Activated T-cell treated with anti-CD3 and anti-CD28 coated beads for 48 hours (primary cell): ENCODE measurements around the gene C20orf173.
A peak's percentile ranks its signal among the peaks of the same experiment; 100 is the strongest.

Experiments
- DNase-seq: peaks from one replicate; pipeline ENCODE4 v3.0.0-alpha.2; 2020; ENCODE audit warnings: low read depth

Gene C20orf173

GRCh38 chr20:35506872-35507638 is 22.4 kb downstream of the C20orf173 start:
- no peak for DNase-seq

GRCh38 chr20:35506179-35506578 is 23.3 kb downstream of the C20orf173 start:
- no peak for DNase-seq

- no peak for DNase-seq
These were observed 24.7 kb downstream of the C20orf173 start for GRCh38 chr20:35504751-35505150.

GRCh38 chr20:35503841-35504561 is 25.5 kb downstream of the C20orf173 start:
- no peak for DNase-seq

- DNase-seq, result no peak
These were observed 26.2 kb downstream of the C20orf173 start for GRCh38 chr20:35503281-35503680.

- DNase-seq, result no peak
These were observed 27.1 kb downstream of the C20orf173 start for GRCh38 chr20:35502352-35502751.

- no peak for DNase-seq
These were observed 30.2 kb downstream of the C20orf173 start for GRCh38 chr20:35499271-35499670.

- no peak for DNase-seq
These were observed 31.7 kb downstream of the C20orf173 start for GRCh38 chr20:35497780-35498189.

GRCh38 chr20:35497320-35497719 is 32.1 kb downstream of the C20orf173 start:
- DNase-seq, result no peak

GRCh38 chr20:35496481-35496880 is 33.0 kb downstream of the C20orf173 start:
- DNase-seq, result no peak

GRCh38 chr20:35492352-35492751 is 37.1 kb downstream of the C20orf173 start:
- no peak for DNase-seq

- DNase-seq, result no peak
These were observed 37.6 kb downstream of the C20orf173 start for GRCh38 chr20:35491823-35492222.

- DNase-seq, result peak; percentile 37
These were observed 38.7 kb downstream of the C20orf173 start for GRCh38 chr20:35490736-35491181.

GRCh38 chr20:35489717-35490116 is 39.7 kb downstream of the C20orf173 start:
- no peak for DNase-seq

- DNase-seq, result no peak
These were observed 42.0 kb downstream of the C20orf173 start for GRCh38 chr20:35487479-35487878.

- DNase-seq, result no peak
These were observed 49.7 kb downstream of the C20orf173 start for GRCh38 chr20:35479798-35480197.

GRCh38 chr20:35478804-35479472 is 50.5 kb downstream of the C20orf173 start:
- no peak for DNase-seq
